HL-60 (cell line): Measurements from ENCODE around the gene ZNF365.

Source experiments
- DNase-seq, 2 experiments: peaks; one replicate each; pipeline ENCODE4 v3.0.0-alpha.2; 2010 to 2020; ENCODE audit warnings: low read depth in 1 of 2, low spot score in 1 of 2
- H3K27ac ChIP-seq: fragments of 250-450 bp; sonication (Bioruptor Pico); replicated peaks from 2 replicates; pipeline ENCODE4 v1.5.1; 2020; ENCODE audit warnings: mild to moderate bottlenecking, moderate library complexity
- H3K27me3 ChIP-seq: fragments of 250-450 bp; sonication (Bioruptor Pico); 2 replicates; pipeline ENCODE4 v1.5.1; 2021; ENCODE audit warnings: mild to moderate bottlenecking, moderate library complexity; ENCODE audit not compliant: insufficient read depth, poor library complexity, severe bottlenecking
- H3K4me3 ChIP-seq: replicated peaks from 2 replicates; pipeline ENCODE4 v1.5.1; 2011; ENCODE audit warnings: mild to moderate bottlenecking, control low read depth, low read length; ENCODE audit not compliant: insufficient read depth
- GABPA ChIP-seq: IDR thresholded peaks from 2 replicates; pipeline ENCODE4 v1.6.1; 2012; ENCODE audit warnings: low read depth
- POLR2AphosphoS5 ChIP-seq: IDR thresholded peaks from 2 replicates; pipeline ENCODE4 v1.6.1; 2012; ENCODE audit warnings: low read depth
- SPI1 ChIP-seq: IDR thresholded peaks from 2 replicates; pipeline ENCODE4 v1.6.1; 2012; ENCODE audit warnings: low read depth, mild to moderate bottlenecking, borderline replicate concordance
- TF ChIP-seq, protein P1 (sequence below): IDR thresholded peaks from one replicate; pipeline ENCODE4 v1.5.1; 2011; ENCODE audit warnings: low read length, control low read depth, inconsistent platforms; ENCODE audit not compliant: insufficient read depth
- TF ChIP-seq, protein P2 (sequence below): IDR thresholded peaks from 2 replicates; pipeline ENCODE4 v1.6.1; 2012; ENCODE audit warnings: low read depth; ENCODE audit not compliant: insufficient replicate concordance

Gene ZNF365

DNA sequence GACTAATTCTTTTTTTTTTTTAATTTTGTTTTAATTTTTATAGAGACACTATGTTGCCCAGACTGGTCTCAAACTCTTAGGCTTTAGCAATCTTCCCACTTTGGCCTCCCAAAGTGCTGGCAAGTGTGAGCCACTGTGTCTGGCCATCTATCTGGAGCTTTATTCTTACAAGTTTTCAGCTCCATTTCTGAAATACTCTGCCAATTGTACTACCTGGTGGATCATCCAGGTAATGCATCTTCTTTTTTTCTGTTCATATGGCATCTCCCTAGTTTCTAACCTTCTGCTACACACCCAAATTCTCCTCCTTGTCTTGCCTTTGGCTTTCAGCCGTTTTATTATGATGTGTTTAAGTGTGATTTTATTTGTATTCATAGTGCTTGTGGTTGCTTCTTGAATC lies 40.2 kb downstream of the ZNF365 start:
- H3K27me3 ChIP-seq, result peaks cover 17% of the 10 kb centered on the region
- no peak for DNase-seq
- no peak for TF ChIP-seq SPI1
- TF ChIP-seq POLR2AphosphoS5, result no peak
- TF ChIP-seq, protein P1, sequence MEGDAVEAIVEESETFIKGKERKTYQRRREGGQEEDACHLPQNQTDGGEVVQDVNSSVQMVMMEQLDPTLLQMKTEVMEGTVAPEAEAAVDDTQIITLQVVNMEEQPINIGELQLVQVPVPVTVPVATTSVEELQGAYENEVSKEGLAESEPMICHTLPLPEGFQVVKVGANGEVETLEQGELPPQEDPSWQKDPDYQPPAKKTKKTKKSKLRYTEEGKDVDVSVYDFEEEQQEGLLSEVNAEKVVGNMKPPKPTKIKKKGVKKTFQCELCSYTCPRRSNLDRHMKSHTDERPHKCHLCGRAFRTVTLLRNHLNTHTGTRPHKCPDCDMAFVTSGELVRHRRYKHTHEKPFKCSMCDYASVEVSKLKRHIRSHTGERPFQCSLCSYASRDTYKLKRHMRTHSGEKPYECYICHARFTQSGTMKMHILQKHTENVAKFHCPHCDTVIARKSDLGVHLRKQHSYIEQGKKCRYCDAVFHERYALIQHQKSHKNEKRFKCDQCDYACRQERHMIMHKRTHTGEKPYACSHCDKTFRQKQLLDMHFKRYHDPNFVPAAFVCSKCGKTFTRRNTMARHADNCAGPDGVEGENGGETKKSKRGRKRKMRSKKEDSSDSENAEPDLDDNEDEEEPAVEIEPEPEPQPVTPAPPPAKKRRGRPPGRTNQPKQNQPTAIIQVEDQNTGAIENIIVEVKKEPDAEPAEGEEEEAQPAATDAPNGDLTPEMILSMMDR, result no peak
- TF ChIP-seq, protein P2, sequence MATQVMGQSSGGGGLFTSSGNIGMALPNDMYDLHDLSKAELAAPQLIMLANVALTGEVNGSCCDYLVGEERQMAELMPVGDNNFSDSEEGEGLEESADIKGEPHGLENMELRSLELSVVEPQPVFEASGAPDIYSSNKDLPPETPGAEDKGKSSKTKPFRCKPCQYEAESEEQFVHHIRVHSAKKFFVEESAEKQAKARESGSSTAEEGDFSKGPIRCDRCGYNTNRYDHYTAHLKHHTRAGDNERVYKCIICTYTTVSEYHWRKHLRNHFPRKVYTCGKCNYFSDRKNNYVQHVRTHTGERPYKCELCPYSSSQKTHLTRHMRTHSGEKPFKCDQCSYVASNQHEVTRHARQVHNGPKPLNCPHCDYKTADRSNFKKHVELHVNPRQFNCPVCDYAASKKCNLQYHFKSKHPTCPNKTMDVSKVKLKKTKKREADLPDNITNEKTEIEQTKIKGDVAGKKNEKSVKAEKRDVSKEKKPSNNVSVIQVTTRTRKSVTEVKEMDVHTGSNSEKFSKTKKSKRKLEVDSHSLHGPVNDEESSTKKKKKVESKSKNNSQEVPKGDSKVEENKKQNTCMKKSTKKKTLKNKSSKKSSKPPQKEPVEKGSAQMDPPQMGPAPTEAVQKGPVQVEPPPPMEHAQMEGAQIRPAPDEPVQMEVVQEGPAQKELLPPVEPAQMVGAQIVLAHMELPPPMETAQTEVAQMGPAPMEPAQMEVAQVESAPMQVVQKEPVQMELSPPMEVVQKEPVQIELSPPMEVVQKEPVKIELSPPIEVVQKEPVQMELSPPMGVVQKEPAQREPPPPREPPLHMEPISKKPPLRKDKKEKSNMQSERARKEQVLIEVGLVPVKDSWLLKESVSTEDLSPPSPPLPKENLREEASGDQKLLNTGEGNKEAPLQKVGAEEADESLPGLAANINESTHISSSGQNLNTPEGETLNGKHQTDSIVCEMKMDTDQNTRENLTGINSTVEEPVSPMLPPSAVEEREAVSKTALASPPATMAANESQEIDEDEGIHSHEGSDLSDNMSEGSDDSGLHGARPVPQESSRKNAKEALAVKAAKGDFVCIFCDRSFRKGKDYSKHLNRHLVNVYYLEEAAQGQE, result no peak
- no peak for TF ChIP-seq GABPA
- no peak overlapping the region for H3K4me3 ChIP-seq
- H3K27ac ChIP-seq, result no peak overlapping the region

DNA sequence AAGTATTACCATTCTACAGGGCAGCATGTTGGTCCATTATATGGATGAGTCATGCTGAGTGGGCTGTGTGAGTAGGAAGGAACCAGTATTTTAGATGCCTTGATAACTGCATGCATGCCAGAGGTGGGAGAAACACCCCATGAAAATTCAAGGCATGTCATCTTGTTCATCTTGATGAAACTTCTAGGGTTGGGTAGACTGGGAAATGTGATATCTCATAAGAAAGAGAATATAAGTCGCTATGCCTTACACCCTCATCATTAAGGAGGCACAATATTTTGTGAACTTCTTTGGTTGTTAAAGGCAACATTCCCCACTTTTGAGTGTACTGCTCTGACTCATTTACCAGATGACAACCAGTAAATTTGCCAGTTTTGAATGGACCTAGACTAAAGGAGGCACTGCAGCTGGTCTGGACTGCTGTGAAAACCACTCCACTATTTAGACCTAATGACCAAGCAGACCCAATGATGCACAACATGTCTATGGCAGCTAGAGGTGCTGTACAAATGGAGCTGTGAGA lies 48.0 kb downstream of the ZNF365 start:
- TF ChIP-seq, protein P1, result no peak
- TF ChIP-seq GABPA (no peak), SPI1 (no peak), POLR2AphosphoS5 (no peak)
- TF ChIP-seq, protein P2, result no peak
- H3K27me3 ChIP-seq, result peaks cover 7% of the 10 kb centered on the region
- no peak overlapping the region for H3K27ac ChIP-seq
- H3K4me3 ChIP-seq, result no peak overlapping the region
- no peak for DNase-seq

DNA sequence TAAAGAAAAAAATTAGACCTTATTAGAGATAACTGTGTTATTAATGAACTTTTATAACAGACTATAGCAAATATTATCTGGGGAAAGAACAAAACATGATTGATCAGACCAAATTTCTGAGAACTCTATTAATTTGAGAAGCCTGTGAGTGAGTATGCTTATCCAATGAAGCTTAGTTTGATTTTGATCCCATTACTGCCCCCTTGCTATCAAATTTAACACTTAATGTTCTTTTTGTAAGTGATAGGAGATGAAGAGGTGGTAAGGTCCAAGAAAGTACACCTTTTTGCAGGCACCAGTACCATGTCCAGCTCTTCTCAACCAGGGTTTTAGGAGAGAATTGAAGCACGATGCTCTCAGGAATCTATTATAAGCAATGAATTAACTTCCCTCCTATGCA lies 49.9 kb downstream of the ZNF365 start:
- Histone ChIP-seq H3K27ac (no peak overlapping the region), H3K4me3 (no peak overlapping the region), H3K27me3 (no peaks in the 10 kb centered on the region)
- no peak for DNase-seq
- TF ChIP-seq POLR2AphosphoS5 (no peak), GABPA (no peak), SPI1 (no peak)
- TF ChIP-seq, protein P1, result no peak
- TF ChIP-seq, protein P2, result no peak
